Activated T-helper 17 cell treated with anti-CD3 and anti-CD28 coated beads, Interleukin-2, amount 50 U/mL, for 72 hours (primary cell): ENCODE measurements around the gene CCBE1. TPM values are rescaled to one million over a fixed set of nuclear protein-coding genes. Genes with fewer than 3 reads are reported as not detected.

Source experiments
- ATAC-seq: fragments of 150-1000 bp; cut with Tn5 transposase; replicated peaks from 2 replicates; pipeline ENCODE4 v1.10.0; 2021; ENCODE audit warnings: mild to moderate bottlenecking, moderate library complexity
- H3K27ac Mint-ChIP-seq: one replicate; pipeline ENCODE4 v1.8.0; 2022; ENCODE audit warnings: mixed read lengths
- H3K27me3 Mint-ChIP-seq: one replicate; pipeline ENCODE4 v1.8.0; 2022; ENCODE audit warnings: mixed read lengths
- H3K36me3 Mint-ChIP-seq: one replicate; pipeline ENCODE4 v1.8.0; 2022; ENCODE audit warnings: low read depth, mild to moderate bottlenecking, mixed read lengths
- H3K4me1 Mint-ChIP-seq: one replicate; pipeline ENCODE4 v1.8.0; 2022; ENCODE audit warnings: mixed read lengths
- H3K4me3 Mint-ChIP-seq: one replicate; pipeline ENCODE4 v1.8.0; 2022; ENCODE audit warnings: mild to moderate bottlenecking, mixed read lengths
- H3K9me3 Mint-ChIP-seq: one replicate; pipeline ENCODE4 v1.8.0; 2022; ENCODE audit warnings: mixed read lengths
- total RNA-seq, 2 donors: library from RNA; stranded (reverse); gene quantifications; one replicate each; pipeline ENCODE4 v1.2.3, GENCODE V29; 2022

Gene CCBE1
- total RNA-seq, 2 donors from 2014 or later, result 0.04 to 0.08 TPM

DNA sequence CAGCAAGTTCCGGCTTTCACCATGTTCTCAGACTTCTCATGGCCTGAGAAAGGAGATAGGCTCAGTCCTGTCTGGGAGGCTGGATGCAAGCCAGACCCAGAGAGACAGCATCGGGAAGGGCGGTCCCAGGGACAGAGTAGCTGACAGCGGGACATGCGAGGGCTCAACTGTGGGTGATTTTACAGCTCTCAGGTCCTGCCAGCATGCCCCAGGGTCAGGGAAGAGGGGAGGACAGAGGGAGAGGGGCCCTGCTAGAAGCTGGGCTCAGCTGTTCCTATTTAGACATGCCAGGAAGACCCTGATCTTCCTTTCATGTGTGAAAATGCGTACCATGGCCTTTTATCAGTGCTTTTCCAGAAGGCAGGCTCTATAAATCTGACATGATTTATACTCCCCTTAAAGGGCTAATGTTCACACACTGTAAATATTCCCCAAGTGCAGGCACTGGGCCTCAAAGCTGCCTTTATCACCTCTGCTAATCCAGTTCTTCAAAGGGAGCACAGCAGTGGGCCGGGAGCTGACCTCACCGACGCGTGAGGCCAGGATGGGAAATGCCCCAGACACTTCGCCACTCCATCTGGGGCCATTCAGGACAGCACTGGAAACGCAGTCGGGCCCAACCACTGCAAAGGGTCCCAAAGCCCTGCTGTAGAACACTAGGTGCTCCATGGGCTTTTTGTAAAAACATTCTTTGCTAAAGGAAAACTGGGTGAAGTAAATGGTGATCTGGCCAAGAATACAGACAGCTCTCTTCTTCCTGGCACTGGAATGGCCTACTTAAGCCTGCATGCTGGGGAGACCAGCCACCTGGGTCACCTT is 242.1 kb downstream of the CCBE1 start:
- Mint-ChIP-seq H3K4me3 (no peak overlapping the region), H3K36me3 (no peaks in the 10 kb centered on the region), H3K9me3 (no peaks in the 10 kb centered on the region), H3K27me3 (peaks cover 16% of the 10 kb centered on the region), H3K27ac (no peak overlapping the region), H3K4me1 (no peaks in the 10 kb centered on the region)
- no peak for ATAC-seq

- no peaks in the 10 kb centered on the region for H3K9me3 Mint-ChIP-seq
- H3K27ac Mint-ChIP-seq, result no peak overlapping the region
- no peaks in the 10 kb centered on the region for H3K4me1 Mint-ChIP-seq
- peaks cover 16% of the 10 kb centered on the region for H3K27me3 Mint-ChIP-seq
- no peak overlapping the region for H3K4me3 Mint-ChIP-seq
- no peaks in the 10 kb centered on the region for H3K36me3 Mint-ChIP-seq
- no peak for ATAC-seq
Observed at GRCh38 chr18:59453468-59453961, 243.7 kb downstream of the CCBE1 start.

- Mint-ChIP-seq H3K27ac (no peak overlapping the region), H3K36me3 (no peaks in the 10 kb centered on the region), H3K4me3 (no peak overlapping the region), H3K27me3 (peaks cover 11% of the 10 kb centered on the region), H3K9me3 (no peaks in the 10 kb centered on the region), H3K4me1 (no peaks in the 10 kb centered on the region)
- ATAC-seq, result no peak
Observed at GRCh38 chr18:59451963-59452362, 245.3 kb downstream of the CCBE1 start.

GRCh38 chr18:59451073-59451472 is 246.2 kb downstream of the CCBE1 start:
- Mint-ChIP-seq H3K36me3 (no peaks in the 10 kb centered on the region), H3K4me3 (no peak overlapping the region), H3K9me3 (no peaks in the 10 kb centered on the region), H3K27me3 (peaks cover 8% of the 10 kb centered on the region), H3K4me1 (no peaks in the 10 kb centered on the region), H3K27ac (no peak overlapping the region)
- ATAC-seq, result no peak

GRCh38 chr18:59448546-59448945 is 248.7 kb downstream of the CCBE1 start:
- no peak overlapping the region for H3K27ac Mint-ChIP-seq
- no peaks in the 10 kb centered on the region for H3K27me3 Mint-ChIP-seq
- no peak for ATAC-seq
- H3K4me3 Mint-ChIP-seq, result no peak overlapping the region
- H3K9me3 Mint-ChIP-seq, result no peaks in the 10 kb centered on the region
- no peaks in the 10 kb centered on the region for H3K4me1 Mint-ChIP-seq
- no peaks in the 10 kb centered on the region for H3K36me3 Mint-ChIP-seq

DNA sequence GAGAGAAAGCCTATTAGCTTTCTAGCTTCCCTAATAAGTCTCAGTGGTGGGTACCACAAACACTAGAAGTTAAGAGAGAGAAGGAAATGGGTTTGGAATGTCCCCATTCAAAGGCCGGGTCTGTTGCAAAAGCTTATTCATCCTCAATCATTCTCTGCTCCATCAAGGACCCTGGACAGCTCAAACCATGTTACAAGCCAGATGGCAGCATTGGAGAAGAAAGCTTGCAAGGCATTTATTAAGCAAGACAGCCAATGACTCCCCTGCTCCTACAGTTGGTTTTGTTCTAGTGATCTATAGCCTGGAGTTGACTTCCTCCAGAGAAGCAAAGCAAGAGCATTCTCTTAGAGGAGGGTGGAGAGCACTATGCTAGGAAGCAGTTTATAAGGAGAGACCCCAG is 251.2 kb downstream of the CCBE1 start:
- H3K4me1 Mint-ChIP-seq, result no peaks in the 10 kb centered on the region
- no peak for ATAC-seq
- H3K36me3 Mint-ChIP-seq, result no peaks in the 10 kb centered on the region
- no peaks in the 10 kb centered on the region for H3K9me3 Mint-ChIP-seq
- no peak overlapping the region for H3K4me3 Mint-ChIP-seq
- no peaks in the 10 kb centered on the region for H3K27me3 Mint-ChIP-seq
- H3K27ac Mint-ChIP-seq, result no peak overlapping the region

DNA sequence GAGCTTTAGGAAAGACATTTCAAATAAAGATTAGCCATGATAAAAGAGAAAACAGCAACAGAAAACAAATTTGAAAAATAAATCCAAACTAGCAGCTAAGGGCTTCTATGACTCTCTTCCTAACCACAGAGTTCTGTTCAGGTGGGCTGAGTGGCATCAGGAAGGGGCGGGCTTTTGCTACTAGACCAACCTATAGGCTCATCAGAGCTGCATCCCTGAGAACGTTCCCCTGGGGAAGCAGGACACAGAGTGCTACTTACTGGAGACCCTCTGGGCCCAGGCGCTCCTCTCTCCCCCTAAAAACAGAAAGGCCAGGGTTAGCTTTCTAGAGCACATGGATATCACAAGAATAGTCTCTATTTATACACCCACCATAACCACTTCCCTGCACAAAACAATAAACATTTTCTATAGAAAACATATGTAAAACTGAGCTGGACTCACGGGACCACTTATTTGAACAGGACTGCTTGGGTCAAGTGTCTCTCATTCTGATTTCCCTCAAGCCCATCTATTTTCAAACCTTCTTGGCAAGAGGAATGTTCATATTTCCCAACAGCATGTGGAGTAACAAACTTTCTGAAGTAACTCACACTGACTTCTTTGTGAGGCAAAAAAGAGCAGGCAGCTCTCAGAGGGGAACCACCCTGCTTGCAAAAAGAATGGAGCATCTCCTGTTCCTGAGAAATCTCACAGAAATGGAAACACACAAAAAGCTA is 259.2 kb downstream of the CCBE1 start:
- Mint-ChIP-seq H3K27ac (no peak overlapping the region), H3K4me1 (no peaks in the 10 kb centered on the region), H3K36me3 (no peaks in the 10 kb centered on the region), H3K27me3 (peaks cover 8% of the 10 kb centered on the region), H3K9me3 (no peaks in the 10 kb centered on the region), H3K4me3 (no peak overlapping the region)
- ATAC-seq, result no peak

DNA sequence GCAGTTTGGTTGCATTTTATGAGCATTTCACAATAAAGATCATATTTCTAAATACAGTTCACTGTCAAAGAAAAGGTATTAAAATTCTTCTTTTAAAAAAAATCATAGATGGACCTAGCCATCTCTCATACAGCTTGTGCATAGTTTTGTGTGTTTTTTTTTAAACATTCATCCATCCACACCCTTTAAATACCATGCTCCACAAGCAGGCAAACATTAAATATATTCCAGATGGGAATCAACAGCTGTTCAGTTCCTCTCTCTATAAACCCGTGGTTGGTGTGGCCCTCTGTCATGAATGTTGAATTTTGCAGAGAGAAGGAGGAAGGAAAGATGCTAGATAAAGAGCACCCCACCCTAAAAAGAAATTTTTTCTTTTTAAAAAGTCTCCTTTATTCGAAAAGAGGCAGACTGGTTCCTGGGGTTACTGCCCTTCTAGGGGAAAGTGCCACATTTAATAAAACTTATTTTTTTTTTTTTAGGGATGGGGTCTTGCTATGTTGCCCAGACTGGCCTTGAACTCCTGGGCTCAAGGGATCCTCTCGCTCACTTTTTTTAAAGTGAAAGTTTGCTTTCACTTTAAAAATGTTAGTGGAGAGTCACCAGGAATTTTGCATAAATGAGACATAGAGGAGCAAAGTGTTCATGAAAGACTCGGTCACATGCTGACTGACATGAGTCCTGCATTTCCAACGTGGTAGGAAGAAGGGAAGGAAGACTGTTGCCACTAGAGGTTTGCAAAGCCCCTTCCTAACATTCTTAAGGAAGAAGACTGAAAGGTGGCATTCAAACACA is 264.2 kb downstream of the CCBE1 start:
- no peaks in the 10 kb centered on the region for H3K36me3 Mint-ChIP-seq
- H3K27me3 Mint-ChIP-seq, result peaks cover 22% of the 10 kb centered on the region
- H3K4me1 Mint-ChIP-seq, result no peaks in the 10 kb centered on the region
- H3K27ac Mint-ChIP-seq, result no peak overlapping the region
- H3K9me3 Mint-ChIP-seq, result no peaks in the 10 kb centered on the region
- H3K4me3 Mint-ChIP-seq, result no peak overlapping the region
- no peak for ATAC-seq

GRCh38 chr18:59431131-59431530 is 266.1 kb downstream of the CCBE1 start:
- Mint-ChIP-seq H3K4me3 (no peak overlapping the region), H3K27ac (no peak overlapping the region), H3K36me3 (no peaks in the 10 kb centered on the region), H3K9me3 (no peaks in the 10 kb centered on the region), H3K4me1 (no peaks in the 10 kb centered on the region), H3K27me3 (peaks cover 22% of the 10 kb centered on the region)
- ATAC-seq, result no peak

DNA sequence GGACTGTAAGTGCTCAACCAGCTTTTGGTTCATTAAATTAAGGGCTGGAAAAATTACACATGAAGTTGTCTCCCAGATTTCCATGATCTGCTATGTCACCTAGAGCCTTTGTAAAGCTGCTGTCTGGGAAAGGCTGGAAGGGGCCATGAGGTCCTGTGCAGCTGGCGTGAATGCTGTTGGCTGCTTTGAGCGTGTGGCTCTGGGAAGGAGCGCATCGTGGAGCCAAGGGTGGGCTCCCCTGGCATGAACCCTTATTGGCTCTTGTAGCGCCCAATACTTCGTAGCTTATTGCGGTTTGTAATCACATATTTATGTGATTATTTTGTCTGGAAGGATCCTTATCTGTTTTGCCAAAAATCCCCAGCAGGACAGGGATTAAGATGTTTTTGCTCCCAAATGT is 267.6 kb downstream of the CCBE1 start:
- Mint-ChIP-seq H3K4me1 (no peaks in the 10 kb centered on the region), H3K4me3 (no peak overlapping the region)
- ATAC-seq, result no peak

DNA sequence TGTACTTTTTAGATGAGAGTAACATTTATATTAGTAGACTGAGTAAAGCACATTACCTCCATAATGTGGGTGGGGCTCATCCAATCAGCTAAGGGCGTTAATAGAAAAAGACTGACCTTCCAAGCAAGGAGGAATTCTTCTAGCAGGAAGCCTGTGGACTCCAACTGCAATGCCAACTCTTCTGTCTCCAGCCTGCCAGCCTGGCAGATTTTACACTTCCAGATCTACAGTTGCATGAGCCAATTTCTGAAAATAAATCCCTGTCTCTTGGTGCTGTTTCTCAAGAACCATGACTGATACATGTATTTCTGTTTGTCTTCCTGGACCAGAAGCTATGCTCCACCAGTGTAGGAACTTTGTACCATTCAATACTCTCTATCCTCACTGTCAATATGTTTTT is 269.2 kb downstream of the CCBE1 start:
- ATAC-seq, result no peak
- no peaks in the 10 kb centered on the region for H3K9me3 Mint-ChIP-seq
- H3K27me3 Mint-ChIP-seq, result peaks cover 17% of the 10 kb centered on the region
- no peak overlapping the region for H3K4me3 Mint-ChIP-seq
- no peak overlapping the region for H3K27ac Mint-ChIP-seq
- H3K36me3 Mint-ChIP-seq, result no peaks in the 10 kb centered on the region
- H3K4me1 Mint-ChIP-seq, result no peaks in the 10 kb centered on the region

More for the DNA sequence above, 267.6 kb downstream of the CCBE1 start:
- Mint-ChIP-seq H3K9me3 (no peaks in the 10 kb centered on the region), H3K36me3 (no peaks in the 10 kb centered on the region), H3K27ac (no peak overlapping the region), H3K27me3 (peaks cover 14% of the 10 kb centered on the region)

DNA sequence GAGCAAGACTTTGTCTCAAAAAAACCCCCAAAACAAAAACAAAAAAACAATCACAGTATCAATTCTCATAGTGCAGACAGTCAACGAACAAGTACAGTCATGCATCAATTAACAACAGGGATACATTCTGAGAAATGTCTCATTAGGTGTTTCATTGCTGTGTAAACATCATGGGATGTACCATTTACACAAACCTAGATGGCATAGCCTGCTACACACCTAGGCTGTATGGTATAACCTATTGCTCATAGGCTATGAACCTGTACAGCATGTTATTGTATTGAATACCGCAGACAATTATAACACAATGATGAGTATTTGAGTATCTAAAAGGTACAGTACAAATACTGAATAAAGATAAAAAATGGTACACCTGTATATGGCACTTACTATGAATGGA is 270.4 kb downstream of the CCBE1 start:
- H3K4me3 Mint-ChIP-seq, result no peak overlapping the region
- no peaks in the 10 kb centered on the region for H3K9me3 Mint-ChIP-seq
- H3K27me3 Mint-ChIP-seq, result peaks cover 17% of the 10 kb centered on the region
- ATAC-seq, result no peak
- no peaks in the 10 kb centered on the region for H3K4me1 Mint-ChIP-seq
- H3K36me3 Mint-ChIP-seq, result no peaks in the 10 kb centered on the region
- H3K27ac Mint-ChIP-seq, result no peak overlapping the region

DNA sequence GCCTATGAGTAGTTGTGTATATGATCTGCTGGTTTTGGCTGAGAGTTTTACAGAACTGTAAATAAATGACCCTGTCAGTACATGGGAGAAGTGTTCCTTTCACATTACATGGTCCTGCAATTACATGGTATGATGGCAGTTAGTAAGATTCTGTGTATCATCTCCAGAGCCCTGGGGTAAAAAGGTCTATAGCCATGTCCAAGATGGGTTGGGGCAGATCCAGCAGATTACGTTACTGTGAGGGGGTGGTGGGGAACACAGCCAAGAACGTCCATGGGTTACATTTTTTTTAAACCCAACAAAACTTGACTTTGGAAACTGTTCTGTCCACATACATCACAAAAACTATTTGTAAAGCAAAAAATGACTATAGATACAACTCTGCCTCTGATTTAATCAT is 274.0 kb downstream of the CCBE1 start:
- H3K27me3 Mint-ChIP-seq, result peaks cover 14% of the 10 kb centered on the region
- ATAC-seq, result no peak
- no peaks in the 10 kb centered on the region for H3K9me3 Mint-ChIP-seq
- no peak overlapping the region for H3K27ac Mint-ChIP-seq
- no peaks in the 10 kb centered on the region for H3K36me3 Mint-ChIP-seq
- no peak overlapping the region for H3K4me3 Mint-ChIP-seq
- H3K4me1 Mint-ChIP-seq, result no peaks in the 10 kb centered on the region

GRCh38 chr18:59420244-59420643 is 277.0 kb downstream of the CCBE1 start:
- no peak overlapping the region for H3K27ac Mint-ChIP-seq
- no peaks in the 10 kb centered on the region for H3K9me3 Mint-ChIP-seq
- H3K36me3 Mint-ChIP-seq, result no peaks in the 10 kb centered on the region
- no peak overlapping the region for H3K4me3 Mint-ChIP-seq
- H3K4me1 Mint-ChIP-seq, result no peaks in the 10 kb centered on the region
- ATAC-seq, result no peak
- H3K27me3 Mint-ChIP-seq, result peaks cover 24% of the 10 kb centered on the region
